DMS153 treated with DMSO at 0.1 percent for 48 hours (cell line): ENCODE data around the gene TAGAP.
A peak's percentile ranks its signal among the peaks of the same experiment; 100 is the strongest.

Experiments
- DNase-seq: peaks from one replicate; lab custom pipeline; 2025; ENCODE audit not compliant: unreplicated experiment; lab: John Stamatoyannopoulos, UW

Gene TAGAP

DNA sequence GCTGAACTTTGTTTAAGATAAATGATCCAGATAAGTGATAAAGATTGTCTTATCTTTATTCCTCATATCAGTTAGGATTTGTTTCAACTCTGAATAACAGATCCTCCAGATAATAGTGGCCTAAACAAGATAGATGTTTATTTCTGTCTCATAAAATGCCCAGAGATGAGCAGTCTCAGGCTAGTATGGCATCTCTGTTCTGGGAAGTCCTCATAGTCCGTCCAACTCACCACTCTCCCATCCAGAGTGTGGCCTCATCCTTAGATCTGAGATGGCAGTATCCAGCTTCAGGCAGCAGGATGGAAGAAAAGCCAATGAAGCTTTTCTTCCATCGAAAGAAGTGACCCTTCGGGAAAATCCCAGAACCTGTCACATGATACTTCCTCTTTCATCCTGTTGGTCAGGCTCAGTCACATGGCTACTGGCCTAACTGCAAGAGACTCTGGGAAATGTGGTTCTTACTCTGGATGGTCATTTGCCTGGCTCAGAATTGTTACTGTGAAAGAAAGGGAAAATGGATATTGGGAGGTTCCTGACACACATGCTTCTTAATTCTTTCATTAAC, 29.4 kb upstream of the TAGAP start:
- DNase-seq: peak; percentile 52

GRCh38 chr6:159071843-159072769, 27.3 kb upstream of the TAGAP start:
- no peak for DNase-seq

GRCh38 chr6:159068904-159069578, 24.2 kb upstream of the TAGAP start:
- DNase-seq: no peak

- no peak for DNase-seq
Measured at GRCh38 chr6:159067334-159067733, 22.5 kb upstream of the TAGAP start.

- no peak for DNase-seq
Measured at GRCh38 chr6:159066483-159066882, 21.7 kb upstream of the TAGAP start.

GRCh38 chr6:159065759-159066329, 21.1 kb upstream of the TAGAP start:
- no peak for DNase-seq

GRCh38 chr6:159065091-159065490, 20.3 kb upstream of the TAGAP start:
- no peak for DNase-seq

- no peak for DNase-seq
Measured at GRCh38 chr6:159064477-159064876, 19.7 kb upstream of the TAGAP start.

DNA sequence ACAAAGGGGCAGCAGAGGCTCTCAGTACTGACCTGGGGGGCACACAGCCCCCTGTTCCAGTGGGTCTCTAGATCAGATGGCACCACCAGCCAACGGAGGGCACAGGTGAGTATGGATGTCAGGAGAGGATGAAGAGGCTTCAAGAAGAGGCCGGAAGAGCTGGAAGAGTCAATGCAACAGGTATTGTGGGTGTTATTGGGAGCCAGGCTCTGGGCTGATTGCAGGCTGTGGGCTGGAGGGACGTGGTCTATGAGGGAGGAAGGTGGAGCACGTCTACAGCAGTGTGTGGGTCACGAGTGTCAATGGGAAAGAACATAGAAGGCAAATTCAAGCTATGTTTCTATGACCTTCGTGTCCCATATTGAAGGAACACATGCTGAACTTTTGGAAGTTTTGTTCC, 18.8 kb upstream of the TAGAP start:
- no peak for DNase-seq

GRCh38 chr6:159062976-159063375, 18.2 kb upstream of the TAGAP start:
- DNase-seq: no peak

DNA sequence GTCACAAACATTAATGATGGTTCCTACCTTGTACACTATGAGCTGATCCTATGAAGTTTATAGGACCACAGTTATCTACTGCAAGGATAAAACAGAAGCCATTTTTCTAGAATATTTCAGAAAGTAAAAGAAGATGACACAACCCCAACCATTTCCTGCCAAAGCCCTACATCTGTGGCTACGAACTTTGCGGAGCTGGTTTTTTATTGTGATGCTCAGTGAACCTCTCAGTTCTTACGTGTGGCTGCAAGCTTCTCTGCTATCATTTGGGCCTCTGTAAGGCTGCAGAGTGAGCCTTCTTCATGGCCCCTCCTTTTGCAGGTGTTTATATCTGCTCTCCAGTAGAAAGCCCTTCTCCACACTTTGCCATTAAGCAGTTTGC, 17.8 kb upstream of the TAGAP start:
- DNase-seq: no peak

GRCh38 chr6:159061805-159062563, 17.2 kb upstream of the TAGAP start:
- no peak for DNase-seq

GRCh38 chr6:159061146-159061545, 16.4 kb upstream of the TAGAP start:
- DNase-seq: no peak

DNA sequence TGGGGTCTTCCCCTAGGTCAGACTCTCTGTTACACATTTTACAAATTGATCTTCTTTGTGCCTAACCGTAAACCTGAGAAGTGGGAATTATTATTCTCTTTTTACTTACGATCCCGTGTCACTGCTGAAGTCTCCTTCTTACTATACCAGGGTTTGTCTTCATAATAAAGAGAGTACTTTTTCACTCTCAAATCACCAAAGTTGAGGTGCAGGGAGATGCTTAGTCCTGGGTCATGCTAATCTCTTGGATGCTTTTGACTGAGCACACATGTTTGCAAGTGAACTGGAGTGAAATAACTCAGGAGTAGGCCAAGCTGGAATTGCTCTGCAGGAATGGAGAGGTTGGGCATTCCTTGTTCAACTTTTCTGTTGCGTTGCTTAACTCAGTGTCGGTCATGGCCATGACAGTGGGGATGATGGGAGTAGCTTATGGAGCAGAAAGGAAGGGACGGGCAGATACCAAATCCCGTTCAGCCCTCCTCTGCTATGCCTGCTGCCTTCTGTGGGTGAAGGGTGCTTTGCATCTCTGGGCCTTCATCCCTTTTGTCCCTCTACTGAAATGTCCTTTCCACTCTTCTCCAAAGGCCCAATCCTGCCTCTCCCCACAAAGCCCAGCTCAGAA, 15.2 kb upstream of the TAGAP start:
- DNase-seq: no peak

GRCh38 chr6:159059141-159059540, 14.3 kb upstream of the TAGAP start:
- no peak for DNase-seq

GRCh38 chr6:159056899-159057298, 12.1 kb upstream of the TAGAP start:
- DNase-seq: no peak

DNA sequence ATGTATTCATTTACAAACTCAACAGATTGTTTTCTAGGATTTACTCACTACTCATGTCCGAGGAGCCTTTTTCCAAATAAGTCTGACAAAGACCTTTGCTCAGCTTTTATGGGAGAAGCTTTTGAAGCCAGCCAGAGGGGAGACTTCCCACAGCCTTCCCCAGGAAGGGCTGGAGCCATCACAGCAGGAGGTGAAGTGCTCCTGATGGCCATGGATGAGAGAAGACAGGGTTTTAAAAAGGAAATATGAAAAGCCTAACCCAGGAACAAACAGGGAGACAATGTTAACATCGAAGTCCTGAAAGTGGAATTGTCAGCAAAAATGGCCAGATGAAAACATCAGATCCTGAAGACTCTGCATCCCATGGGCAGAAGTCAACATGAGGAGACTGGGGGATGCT, 11.6 kb upstream of the TAGAP start:
- DNase-seq: no peak

- DNase-seq: no peak
Measured at GRCh38 chr6:159056003-159056402, 11.2 kb upstream of the TAGAP start.

DNA sequence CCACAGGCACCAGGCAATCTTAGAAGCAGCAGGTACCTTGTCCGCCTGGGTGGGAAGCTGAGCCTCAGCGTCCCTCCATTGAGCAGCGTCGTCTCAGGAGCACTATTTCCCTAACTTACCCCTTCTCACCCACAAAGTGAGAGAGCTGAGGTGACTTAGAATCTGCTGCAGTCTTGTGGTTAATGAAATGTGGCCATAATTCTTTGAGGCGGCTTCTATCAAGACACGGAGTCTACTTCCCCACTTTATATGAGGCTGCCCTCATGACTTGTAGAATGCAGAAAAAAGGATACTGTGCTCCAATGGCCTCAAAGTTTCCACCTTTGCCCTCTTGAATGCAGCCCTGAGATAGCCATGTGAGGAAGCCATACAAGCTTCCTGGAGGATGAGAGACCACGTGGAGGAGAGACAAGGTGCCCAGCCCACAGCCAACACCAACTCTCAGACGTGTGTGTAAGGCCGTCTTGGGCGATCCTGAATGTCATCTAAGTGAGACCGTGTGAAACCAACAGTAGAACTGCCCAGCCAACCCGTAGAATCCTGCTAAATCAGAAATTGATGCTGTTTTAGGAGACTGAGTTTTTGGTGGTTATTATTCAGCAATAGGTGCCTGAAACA, 9.1 kb upstream of the TAGAP start:
- DNase-seq: no peak

GRCh38 chr6:159052720-159053119, 7.9 kb upstream of the TAGAP start:
- no peak for DNase-seq
